NCI-H69 (cell line): Measurements from ENCODE around the gene CMTM7.

ENCODE experiments used
- DNase-seq: peaks from one replicate; lab custom pipeline; 2025; lab: John Stamatoyannopoulos, UW

The CMTM7 gene

GRCh38 chr3:32391643-32392535, at the start of gene CMTM7:
CMTM7 (plus strand) TSS chr3:32391853; CDS start chr3:32391907, 54 bp downstream.
- DNase-seq = peak; percentile 44

- no peak for DNase-seq
Observed at GRCh38 chr3:32347343-32348125, 44.1 kb upstream of the CMTM7 start.

- DNase-seq = no peak
Observed at GRCh38 chr3:32349184-32349583, 42.5 kb upstream of the CMTM7 start.

- no peak for DNase-seq
Observed at GRCh38 chr3:32352563-32352962, 39.1 kb upstream of the CMTM7 start.

GRCh38 chr3:32353351-32353750, 38.3 kb upstream of the CMTM7 start:
- DNase-seq = no peak

GRCh38 chr3:32354362-32354778, 37.3 kb upstream of the CMTM7 start:
- DNase-seq = no peak

GRCh38 chr3:32355751-32356291, 35.8 kb upstream of the CMTM7 start:
- DNase-seq = no peak

GRCh38 chr3:32359766-32360492, 31.7 kb upstream of the CMTM7 start:
- no peak for DNase-seq

- no peak for DNase-seq
Observed at GRCh38 chr3:32360493-32360827, 31.2 kb upstream of the CMTM7 start.

GRCh38 chr3:32366638-32367397, 24.8 kb upstream of the CMTM7 start:
- DNase-seq = no peak

GRCh38 chr3:32367442-32367841, 24.2 kb upstream of the CMTM7 start:
- no peak for DNase-seq

GRCh38 chr3:32371461-32372212, 20.0 kb upstream of the CMTM7 start:
- DNase-seq = no peak

- DNase-seq = no peak
Observed at GRCh38 chr3:32372213-32372490, 19.5 kb upstream of the CMTM7 start.

GRCh38 chr3:32373276-32373675, 18.4 kb upstream of the CMTM7 start:
- DNase-seq = peak; percentile 29

GRCh38 chr3:32373844-32374243, 17.8 kb upstream of the CMTM7 start:
- no peak for DNase-seq

GRCh38 chr3:32374788-32375595, 16.7 kb upstream of the CMTM7 start:
- DNase-seq = peak; percentile 61

GRCh38 chr3:32375596-32375930, 16.1 kb upstream of the CMTM7 start:
- no peak for DNase-seq

- no peak for DNase-seq
Observed at GRCh38 chr3:32376115-32376514, 15.5 kb upstream of the CMTM7 start.

GRCh38 chr3:32379831-32380500, 11.7 kb upstream of the CMTM7 start:
- DNase-seq = no peak

GRCh38 chr3:32381922-32382321, 9.7 kb upstream of the CMTM7 start:
- DNase-seq = no peak
